Neural crest cell (in vitro differentiated cells): Measurements from ENCODE around the gene F2. TPM values are rescaled to one million over a fixed set of nuclear protein-coding genes. Genes with fewer than 3 reads are reported as not detected.
"Not testable (repeated sequence)": the region's sequence is repeated elsewhere in the genome, so short reads cannot be mapped to it uniquely, and the experiment has no call there.

Experiments used
- DNase-seq: peaks from one replicate; pipeline ENCODE4 v3.0.0; 2021; ENCODE audit warnings: low read depth, mixed read lengths, low spot score
- H3K27ac Mint-ChIP-seq: one replicate; pipeline ENCODE4 v1.8.0; 2021; ENCODE audit warnings: mild to moderate bottlenecking, mixed read lengths; ENCODE audit not compliant: unreplicated experiment
- H3K27me3 Mint-ChIP-seq: 2 replicates; pipeline ENCODE4 v1.8.0; 2021; ENCODE audit warnings: low read depth, mild to moderate bottlenecking, mixed read lengths
- H3K36me3 Mint-ChIP-seq: 2 replicates; pipeline ENCODE4 v1.8.0; 2021; ENCODE audit warnings: low read depth, mild to moderate bottlenecking, mixed read lengths
- H3K4me1 Mint-ChIP-seq: 2 replicates; pipeline ENCODE4 v1.8.0; 2021; ENCODE audit warnings: mixed read lengths
- H3K4me3 Mint-ChIP-seq: one replicate; pipeline ENCODE4 v1.8.0; 2021; ENCODE audit warnings: mild to moderate bottlenecking, mixed read lengths
- H3K9me3 Mint-ChIP-seq: 2 replicates; pipeline ENCODE4 v1.8.0; 2021; ENCODE audit warnings: mixed read lengths
- CTCF ChIP-seq: fragments of 200-600 bp; sonication (generic); conservative IDR thresholded peaks from 2 replicates; pipeline ENCODE4 v1.5.0; 2021; ENCODE audit warnings: antibody characterized with exemption, mild to moderate bottlenecking
- total RNA-seq: library from RNA; stranded (reverse); gene quantifications from 2 replicates; pipeline ENCODE4 v1.2.1, GENCODE V29; 2021

Gene F2
- total RNA-seq, 1 donor from 2014 or later, result not detected

GRCh38 chr11:46701078-46701654 is 17.8 kb upstream of the F2 start:
- Mint-ChIP-seq H3K9me3 (no peaks in the 10 kb centered on the region), H3K27me3 (no peaks in the 10 kb centered on the region), H3K27ac (peak overlapping the region; percentile 100), H3K36me3 (no peaks in the 10 kb centered on the region), H3K4me1 (peaks cover 36% of the 10 kb centered on the region), H3K4me3 (peak overlapping the region; percentile 99)
- DNase-seq, result no peak
- TF ChIP-seq CTCF, result no peak

- no peak for TF ChIP-seq CTCF
- Mint-ChIP-seq H3K4me1 (peaks cover 19% of the 10 kb centered on the region), H3K36me3 (peaks cover 2% of the 10 kb centered on the region), H3K27ac (no peak overlapping the region), H3K4me3 (peak overlapping the region; percentile 34), H3K27me3 (no peaks in the 10 kb centered on the region), H3K9me3 (no peaks in the 10 kb centered on the region)
- no peak for DNase-seq
Observed at GRCh38 chr11:46705070-46705688, 13.8 kb upstream of the F2 start.

- TF ChIP-seq CTCF, result no peak
- H3K27me3 Mint-ChIP-seq, result no peaks in the 10 kb centered on the region
- peak overlapping the region; percentile 11 for H3K27ac Mint-ChIP-seq
- no peaks in the 10 kb centered on the region for H3K9me3 Mint-ChIP-seq
- H3K4me1 Mint-ChIP-seq, result peaks cover 6% of the 10 kb centered on the region
- H3K4me3 Mint-ChIP-seq, result no peak overlapping the region
- peaks cover 2% of the 10 kb centered on the region for H3K36me3 Mint-ChIP-seq
- no peak for DNase-seq
Observed at GRCh38 chr11:46706886-46707285, 12.1 kb upstream of the F2 start.

GRCh38 chr11:46709351-46709750 is 9.7 kb upstream of the F2 start:
- not testable (repeated sequence) for H3K4me3 Mint-ChIP-seq, H3K4me1 Mint-ChIP-seq, H3K27ac Mint-ChIP-seq, H3K36me3 Mint-ChIP-seq, DNase-seq, H3K27me3 Mint-ChIP-seq, H3K9me3 Mint-ChIP-seq

GRCh38 chr11:46710821-46711269 is 8.2 kb upstream of the F2 start:
- no peaks in the 10 kb centered on the region for H3K27me3 Mint-ChIP-seq
- H3K36me3 Mint-ChIP-seq, result peaks cover 2% of the 10 kb centered on the region
- no peak for DNase-seq
- no peaks in the 10 kb centered on the region for H3K4me1 Mint-ChIP-seq
- H3K4me3 Mint-ChIP-seq, result no peak overlapping the region
- no peak for TF ChIP-seq CTCF
- peak overlapping the region; percentile 57 for H3K27ac Mint-ChIP-seq
- no peaks in the 10 kb centered on the region for H3K9me3 Mint-ChIP-seq

GRCh38 chr11:46711303-46711702 is 7.7 kb upstream of the F2 start:
- Mint-ChIP-seq H3K36me3 (peaks cover 2% of the 10 kb centered on the region), H3K27ac (peak overlapping the region; percentile 57), H3K4me3 (no peak overlapping the region), H3K9me3 (no peaks in the 10 kb centered on the region), H3K4me1 (no peaks in the 10 kb centered on the region), H3K27me3 (no peaks in the 10 kb centered on the region)
- no peak for TF ChIP-seq CTCF
- DNase-seq, result no peak
